ENCODE data around the gene MRPS30. TPM values are rescaled to one million over a fixed set of nuclear protein-coding genes. Genes with fewer than 3 reads are reported as not detected.

Gene MRPS30
- total RNA-seq, 1 experiment from 2014 or later: 101 TPM

- TF ChIP-seq SP1 (IDR thresholded peaks at IDR 0.05; ENCODE audit: low read depth) (no peak), EZH2 (IDR thresholded peaks at IDR 0.05) (no peak), REST (IDR thresholded peaks at IDR 0.05; ENCODE audit: low read depth) (no peak), CTCF (IDR thresholded peaks at IDR 0.05 in 2 of 3, conservative IDR thresholded peaks at IDR 0.05 in 1 of 3; ENCODE audit: borderline replicate concordance in 1 of 3, insufficient read depth in 1 of 3, low read depth in 2 of 3, low read length in 2 of 3) (no peak), CBX3 (IDR thresholded peaks at IDR 0.05; ENCODE audit: low read depth) (no peak), ELF1 (IDR thresholded peaks at IDR 0.05; ENCODE audit: borderline replicate concordance, low read depth) (no peak), RAD21 (IDR thresholded peaks at IDR 0.05; ENCODE audit: low read depth) (no peak), TCF7L2 (IDR thresholded peaks at IDR 0.05; ENCODE audit: borderline replicate concordance, extremely low read depth, insufficient read depth, insufficient read length) (no peak), CEBPB (IDR thresholded peaks at IDR 0.05; ENCODE audit: low read depth) (no peak), JUND (IDR thresholded peaks at IDR 0.05) (no peak), EZH2phosphoT487 (IDR thresholded peaks at IDR 0.05; ENCODE audit: borderline replicate concordance) (no peak), POLR2A (IDR thresholded peaks at IDR 0.05; ENCODE audit: borderline replicate concordance, extremely low read depth, insufficient read depth, insufficient read length) (no peak)
- CTCF ChIA-PET: no interaction called here
Observed at GRCh38 chr5:44847206-44847852, 38.6 kb downstream of the MRPS30 start.

More at GRCh38 chr5:44847206-44847852, 38.6 kb downstream of the MRPS30 start:
- H3K27ac ChIP-seq (ENCODE audit: low read depth, low read length): no peak overlapping the region
- no peaks in the 10 kb centered on the region for H4K20me1 ChIP-seq (ENCODE audit: insufficient read depth)
- no peak overlapping the region for H3K4me3 ChIP-seq (replicated peaks in 1 of 2; ENCODE audit: low read depth in 1 of 2, low read length in 2 of 2)
- no peak overlapping the region for H2AFZ ChIP-seq (ENCODE audit: low read depth, low read length, poor library complexity, severe bottlenecking)
- no peaks in the 10 kb centered on the region for H3K9me2 ChIP-seq (ENCODE audit: insufficient read depth)
- H3K4me1 ChIP-seq (ENCODE audit: control insufficient read depth in 1 of 2, insufficient read depth in 2 of 2, low read length in 2 of 2): no peaks in the 10 kb centered on the region
- no TSS peak for BruUV-seq (replicated peaks)
- no peaks in the 10 kb centered on the region for H3K27me3 ChIP-seq (ENCODE audit: insufficient read depth, low read length)
- no peak overlapping the region for H3K4me2 ChIP-seq (ENCODE audit: low read length)
- intact Hi-C loops (cut with micrococcal nuclease): no loop called here
- H3K9me3 ChIP-seq (ENCODE audit: control insufficient read depth in 1 of 2, insufficient read depth in 1 of 2, low read depth in 1 of 2, low read length in 2 of 2): no peaks in the 10 kb centered on the region
- no peaks in the 10 kb centered on the region for H3K79me2 ChIP-seq (ENCODE audit: insufficient read depth, low read length)
- H3K36me3 ChIP-seq (ENCODE audit: control insufficient read depth in 1 of 2, insufficient read depth in 2 of 2, low read length in 2 of 2): no peaks in the 10 kb centered on the region
- no peak overlapping the region for H3K9ac ChIP-seq (ENCODE audit: low read length)
- no peak for DNase-seq (ENCODE audit: low read depth, low spot score)
- RAD21 ChIA-PET (ENCODE audit: low non-redundant PET in 1 of 2, low total read pairs in 2 of 2, uncharacterized antibody in 2 of 2, unreplicated experiment in 2 of 2): no interaction called here
- ATAC-seq: no peak
- POLR2A ChIA-PET: no interaction called here

Measured in HCT116 (cell line).